H9 (cell line): ENCODE measurements around the gene TRIM43. TPM values are rescaled to one million over a fixed set of nuclear protein-coding genes. Genes with fewer than 3 reads are reported as not detected.
"Not testable (repeated sequence)": the region's sequence is repeated elsewhere in the genome, so short reads cannot be mapped to it uniquely, and the experiment has no call there.

Source experiments
- DNase-seq: peaks from one replicate; pipeline ENCODE4 v3.0.0-alpha.2; 2017
- H2AFZ ChIP-seq: one replicate; pipeline ENCODE4 v1.6.1; 2013; ENCODE audit warnings: mild to moderate bottlenecking, low read length, control low read depth, moderate library complexity
- H2AK5ac ChIP-seq: 2 replicates; pipeline ENCODE4 v1.6.1; 2013; ENCODE audit warnings: low read length, control low read depth, mixed read lengths; ENCODE audit not compliant: insufficient read length
- H2BK120ac ChIP-seq: one replicate; pipeline ENCODE4 v1.6.1; 2013; ENCODE audit warnings: low read depth, mild to moderate bottlenecking, low read length, control low read depth, inconsistent platforms; ENCODE audit not compliant: poor library complexity, severe bottlenecking
- H2BK12ac ChIP-seq: 2 replicates; pipeline ENCODE4 v1.6.1; 2013; ENCODE audit warnings: low read length, control low read depth, mixed read lengths, low read depth; ENCODE audit not compliant: insufficient read length
- H2BK15ac ChIP-seq: 2 replicates; pipeline ENCODE4 v1.6.1; 2013; ENCODE audit warnings: low read depth, low read length, control low read depth
- H2BK20ac ChIP-seq: one replicate; pipeline ENCODE4 v1.6.1; 2013; ENCODE audit warnings: low read depth, mild to moderate bottlenecking, low read length, control low read depth, inconsistent platforms; ENCODE audit not compliant: poor library complexity, severe bottlenecking
- H2BK5ac ChIP-seq: 2 replicates; pipeline ENCODE4 v1.6.1; 2013; ENCODE audit warnings: low read length, control low read depth, mixed read lengths; ENCODE audit not compliant: insufficient read length
- H3K14ac ChIP-seq: 2 replicates; pipeline ENCODE4 v1.6.1; 2013; ENCODE audit warnings: low read length, control low read depth; ENCODE audit not compliant: insufficient read depth
- H3K18ac ChIP-seq: 2 replicates; pipeline ENCODE4 v1.6.1; 2013; ENCODE audit warnings: low read depth, mild to moderate bottlenecking, mixed read lengths, low read length, control low read depth; ENCODE audit not compliant: insufficient read length
- H3K23ac ChIP-seq: 2 replicates; pipeline ENCODE4 v1.6.1; 2013; ENCODE audit warnings: low read length, control low read depth, mixed read lengths, low read depth; ENCODE audit not compliant: insufficient read length
- H3K23me2 ChIP-seq: 2 replicates; pipeline ENCODE4 v1.6.1; 2013; ENCODE audit warnings: low read depth, mild to moderate bottlenecking, mixed read lengths, low read length, control low read depth; ENCODE audit not compliant: insufficient read length, poor library complexity, severe bottlenecking
- H3K27ac ChIP-seq: 2 replicates; pipeline ENCODE4 v1.5.1; 2013; ENCODE audit warnings: low read length, control low read depth, mixed read lengths, low read depth; ENCODE audit not compliant: insufficient read length
- H3K27me3 ChIP-seq: 2 replicates; pipeline ENCODE4 v1.6.1; 2013; ENCODE audit warnings: low read length, control low read depth, inconsistent platforms; ENCODE audit not compliant: insufficient read depth
- H3K4ac ChIP-seq: 2 replicates; pipeline ENCODE4 v1.6.1; 2013; ENCODE audit warnings: low read depth, mild to moderate bottlenecking, control low read depth, inconsistent platforms, low read length, moderate library complexity
- H3K4me1 ChIP-seq: 2 replicates; pipeline ENCODE4 v1.6.1; 2013; ENCODE audit warnings: low read length, control low read depth, inconsistent platforms; ENCODE audit not compliant: insufficient read depth
- H3K4me2 ChIP-seq: 2 replicates; pipeline ENCODE4 v1.6.1; 2013; ENCODE audit warnings: low read length, control low read depth, mixed read lengths; ENCODE audit not compliant: insufficient read length, insufficient read depth
- H3K56ac ChIP-seq: 2 replicates; pipeline ENCODE4 v1.6.1; 2013; ENCODE audit warnings: low read depth, mild to moderate bottlenecking, mixed read lengths, low read length, control low read depth; ENCODE audit not compliant: insufficient read length
- H3K79me1 ChIP-seq: 2 replicates; pipeline ENCODE4 v1.6.1; 2013; ENCODE audit warnings: low read depth, mild to moderate bottlenecking, moderate library complexity, low read length, control low read depth, inconsistent platforms; ENCODE audit not compliant: insufficient read depth, poor library complexity, severe bottlenecking
- H3K79me2 ChIP-seq: 2 replicates; pipeline ENCODE4 v1.6.1; 2013; ENCODE audit warnings: low read length, control low read depth, inconsistent platforms; ENCODE audit not compliant: insufficient read depth
- H3K9ac ChIP-seq: 2 replicates; pipeline ENCODE4 v1.6.1; 2013; ENCODE audit warnings: low read length, control low read depth, mixed read lengths; ENCODE audit not compliant: insufficient read length; ENCODE audit errors: extremely low read depth
- H3K9me3 ChIP-seq: one replicate; pipeline ENCODE4 v1.6.1; 2013; ENCODE audit warnings: low read depth, low read length, inconsistent platforms; ENCODE audit not compliant: control insufficient read depth
- H3T11ph ChIP-seq: one replicate; pipeline ENCODE4 v1.6.1; 2013; ENCODE audit warnings: mild to moderate bottlenecking, low read length, control low read depth, inconsistent platforms
- H4K20me1 ChIP-seq: one replicate; pipeline ENCODE4 v1.6.1; 2013; ENCODE audit not compliant: control insufficient read depth, insufficient read length, insufficient read depth
- H4K5ac ChIP-seq: 2 replicates; pipeline ENCODE4 v1.6.1; 2013; ENCODE audit warnings: low read depth, mild to moderate bottlenecking, mixed read lengths, low read length, control low read depth; ENCODE audit not compliant: insufficient read length
- H4K8ac ChIP-seq: replicated peaks from 2 replicates; pipeline ENCODE4 v1.6.1; 2013; ENCODE audit warnings: low read length, control low read depth, mixed read lengths, low read depth; ENCODE audit not compliant: insufficient read length
- H4K91ac ChIP-seq: 2 replicates; pipeline ENCODE4 v1.6.1; 2013; ENCODE audit warnings: low read depth, mild to moderate bottlenecking, moderate library complexity, mixed read lengths, low read length, control low read depth; ENCODE audit not compliant: insufficient read length
- H3K27ac Mint-ChIP-seq, 3 experiments: 2 replicates in 2 of 3; 3 replicates in 1 of 3; pipeline ENCODE4 v1.8.0; 2020 to 2021; ENCODE audit warnings: mixed read lengths in 3 of 3, mild to moderate bottlenecking in 1 of 3, moderate library complexity in 1 of 3
- H3K27me3 Mint-ChIP-seq: 2 replicates; pipeline ENCODE4 v1.8.0; 2021; ENCODE audit warnings: low read depth, mild to moderate bottlenecking, moderate library complexity, mixed read lengths
- H3K36me3 Mint-ChIP-seq, 3 experiments: 2 replicates in 2 of 3; 3 replicates in 1 of 3; pipeline ENCODE4 v1.8.0; 2020 to 2021; ENCODE audit warnings: low read depth in 3 of 3, mixed read lengths in 3 of 3; ENCODE audit not compliant: insufficient read depth in 1 of 3
- H3K4me1 Mint-ChIP-seq, 2 experiments: 2 replicates each; pipeline ENCODE4 v1.8.0; 2020; ENCODE audit warnings: mixed read lengths in 2 of 2
- H3K4me3 Mint-ChIP-seq, 2 experiments: 2 replicates in 1 of 2; 3 replicates in 1 of 2; pipeline ENCODE4 v1.8.0; 2020 to 2021; ENCODE audit warnings: mild to moderate bottlenecking in 2 of 2, mixed read lengths in 2 of 2, moderate library complexity in 1 of 2
- H3K9me3 Mint-ChIP-seq, 2 experiments: 2 replicates in 1 of 2; 3 replicates in 1 of 2; pipeline ENCODE4 v1.8.0; 2020; ENCODE audit warnings: mild to moderate bottlenecking in 2 of 2, mixed read lengths in 2 of 2, moderate library complexity in 1 of 2
- WGBS: extraction: QIAGEN DNeasy Blood & Tissue Kit; methylation state at CpG from one replicate; pipeline ENCODE4 v1.1.7; 2013; ENCODE audit warnings: missing lambda C conversion rate, low lambda C conversion rate, mixed read lengths; ENCODE audit not compliant: insufficient read length; ENCODE audit errors: extremely low coverage; 5-methylcytosine and 5-hydroxymethylcytosine counted together
- total RNA-seq: library from RNA; stranded (reverse); gene quantifications from 2 replicates; pipeline ENCODE4 v1.2.1, GENCODE V29; 2021

The TRIM43 gene
- total RNA-seq, 1 experiment from 2014 or later, result not detected

DNA sequence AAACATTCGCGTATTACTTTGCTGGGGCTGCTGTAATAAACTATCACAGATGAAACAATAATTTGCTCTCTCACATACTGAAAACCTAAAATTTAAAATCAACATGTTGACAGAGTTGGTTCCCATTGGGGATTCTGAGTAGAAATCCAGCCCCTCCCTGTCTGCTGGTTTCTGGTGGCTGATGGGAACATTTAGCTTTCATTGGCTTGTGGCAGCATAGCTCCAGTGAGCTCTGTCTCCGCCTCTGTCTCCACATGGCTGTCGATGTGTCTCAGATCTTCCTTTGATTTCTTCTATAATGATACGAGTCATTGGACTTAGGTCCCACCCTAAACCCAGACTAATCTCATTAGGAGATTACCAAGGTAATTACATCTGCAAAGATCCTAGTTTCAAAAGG, 30.9 kb downstream of the TRIM43 start:
- not testable (repeated sequence) for H3K4ac ChIP-seq, H3K27ac Mint-ChIP-seq, H3K79me1 ChIP-seq, H3K79me2 ChIP-seq, H3K9ac ChIP-seq, H3K4me2 ChIP-seq, H3K4me1 ChIP-seq, H2BK20ac ChIP-seq, H2AK5ac ChIP-seq, H2BK12ac ChIP-seq, H3K9me3 ChIP-seq, DNase-seq, H3K27me3 ChIP-seq, H2BK5ac ChIP-seq, H3K18ac ChIP-seq, H3K27ac ChIP-seq, H3K56ac ChIP-seq, H4K5ac ChIP-seq, H2BK120ac ChIP-seq, H3K14ac ChIP-seq, H3K4me1 Mint-ChIP-seq, H3K23me2 ChIP-seq, H3K4me3 Mint-ChIP-seq, H4K8ac ChIP-seq, H2AFZ ChIP-seq, H4K20me1 ChIP-seq, H3K9me3 Mint-ChIP-seq, H3K23ac ChIP-seq, H2BK15ac ChIP-seq, H3K36me3 Mint-ChIP-seq, H4K91ac ChIP-seq, H3T11ph ChIP-seq, H3K27me3 Mint-ChIP-seq
- WGBS, result no CpG with 5 or more reads among the region's 5 CpGs

- not testable (repeated sequence) for H3K4me3 Mint-ChIP-seq, H3K4me2 ChIP-seq, H2BK5ac ChIP-seq, H3K23ac ChIP-seq, H2BK15ac ChIP-seq, H3K9ac ChIP-seq, H3K79me2 ChIP-seq, H3K27me3 Mint-ChIP-seq, H2BK120ac ChIP-seq, H3K23me2 ChIP-seq, H3K79me1 ChIP-seq, H3K14ac ChIP-seq, H3K4ac ChIP-seq, H3K27me3 ChIP-seq, H3K27ac ChIP-seq, H4K8ac ChIP-seq, H3K36me3 Mint-ChIP-seq, H4K5ac ChIP-seq, DNase-seq, H2AK5ac ChIP-seq, H4K91ac ChIP-seq, H3K9me3 ChIP-seq, H3T11ph ChIP-seq, H2AFZ ChIP-seq, H4K20me1 ChIP-seq, H2BK12ac ChIP-seq, H2BK20ac ChIP-seq, H3K9me3 Mint-ChIP-seq, H3K18ac ChIP-seq, H3K4me1 Mint-ChIP-seq, H3K27ac Mint-ChIP-seq, H3K56ac ChIP-seq, H3K4me1 ChIP-seq
- no CpG with 5 or more reads among the region's 2 CpGs for WGBS
These were observed 39.2 kb downstream of the TRIM43 start for GRCh38 chr2:95630987-95631386.
